Right kidney (tissue), 1 donor: Measurements from ENCODE around the gene LRRC4C.
"Not testable (repeated sequence)": the region's sequence is repeated elsewhere in the genome, so short reads cannot be mapped to it uniquely, and the experiment has no call there.

ENCODE experiments used
- DNase-seq: peaks from one replicate; pipeline ENCODE4 v3.0.0-alpha.2; 2016

The LRRC4C gene

DNA sequence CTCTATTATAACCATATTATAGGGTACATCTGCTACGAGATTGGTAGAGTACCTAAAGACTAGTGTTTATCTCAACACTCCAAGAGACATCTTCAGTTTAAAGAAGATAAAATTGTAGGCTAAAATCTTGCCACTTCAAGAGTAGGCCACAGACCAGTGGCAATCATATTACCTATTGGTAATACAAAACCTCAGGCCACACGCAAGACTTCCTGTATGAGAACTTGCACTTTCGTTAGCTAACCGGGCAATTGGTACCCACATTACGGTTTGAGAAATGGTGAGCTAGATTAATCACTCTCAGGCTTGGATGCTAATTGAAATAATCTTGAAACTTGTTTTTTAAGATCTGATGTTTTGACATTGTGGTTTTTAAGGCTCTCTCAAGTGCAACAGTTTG, 772.7 kb downstream of the LRRC4C start:
- DNase-seq, result no peak

DNA sequence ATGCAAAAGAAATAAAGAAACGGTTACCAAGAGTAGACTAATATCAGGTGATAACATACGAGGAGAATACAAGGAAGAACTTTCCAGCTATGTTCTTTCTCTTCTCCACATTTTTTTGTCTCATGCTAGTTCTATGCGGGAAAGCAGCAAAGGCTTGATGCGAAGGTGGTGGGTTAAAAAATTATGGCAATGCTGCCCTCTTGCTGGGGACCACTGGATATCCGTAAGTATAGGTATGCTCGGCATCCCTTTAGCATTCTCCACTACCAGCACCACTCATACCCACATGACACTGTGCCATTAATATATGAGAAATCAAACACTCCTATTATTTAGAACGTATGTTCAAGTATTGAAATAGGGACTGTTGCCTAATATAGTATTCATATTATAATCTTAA, 776.4 kb downstream of the LRRC4C start:
- DNase-seq, result no peak

GRCh38 chr11:40679276-40679675, 780.2 kb downstream of the LRRC4C start:
- no peak for DNase-seq

DNA sequence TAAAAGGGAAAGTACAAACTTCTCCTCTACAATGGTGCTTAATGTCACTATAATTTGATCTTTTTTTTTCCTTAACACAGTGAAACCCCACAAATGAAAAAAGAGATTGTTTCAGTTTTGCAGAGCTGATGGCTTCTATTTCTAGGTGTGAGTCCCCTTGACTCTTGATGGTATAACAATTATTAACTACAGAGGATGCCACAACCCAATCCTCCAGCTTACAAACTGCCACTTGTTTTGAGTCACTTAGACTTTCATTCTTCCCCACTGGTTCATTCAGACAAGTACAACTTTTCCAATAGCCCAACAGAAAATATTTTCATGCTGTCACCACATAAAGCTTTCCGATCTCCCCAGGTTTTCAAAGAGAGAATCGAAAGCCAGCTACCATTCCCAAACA, 812.2 kb downstream of the LRRC4C start:
- DNase-seq, result no peak

DNA sequence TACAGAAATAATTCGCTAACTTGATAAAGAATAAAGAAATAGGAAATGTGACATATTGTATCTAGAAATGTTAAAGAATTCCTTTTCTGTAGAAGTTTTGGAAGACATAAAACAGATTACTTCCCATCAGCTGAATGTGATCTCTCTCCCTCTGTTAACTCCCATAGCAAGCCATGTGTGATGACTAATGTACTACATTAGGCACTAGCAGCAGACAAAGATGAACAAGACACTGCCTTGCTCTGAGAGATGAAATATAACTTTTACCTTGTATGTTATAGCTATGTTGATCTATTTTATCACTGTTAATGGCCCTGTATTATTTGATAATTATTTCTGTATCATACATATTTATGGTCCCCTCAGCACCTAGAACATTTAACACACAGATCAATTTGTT, 817.2 kb downstream of the LRRC4C start:
- no peak for DNase-seq

- no peak for DNase-seq
These were observed 839.8 kb downstream of the LRRC4C start for GRCh38 chr11:40619654-40620053.

DNA sequence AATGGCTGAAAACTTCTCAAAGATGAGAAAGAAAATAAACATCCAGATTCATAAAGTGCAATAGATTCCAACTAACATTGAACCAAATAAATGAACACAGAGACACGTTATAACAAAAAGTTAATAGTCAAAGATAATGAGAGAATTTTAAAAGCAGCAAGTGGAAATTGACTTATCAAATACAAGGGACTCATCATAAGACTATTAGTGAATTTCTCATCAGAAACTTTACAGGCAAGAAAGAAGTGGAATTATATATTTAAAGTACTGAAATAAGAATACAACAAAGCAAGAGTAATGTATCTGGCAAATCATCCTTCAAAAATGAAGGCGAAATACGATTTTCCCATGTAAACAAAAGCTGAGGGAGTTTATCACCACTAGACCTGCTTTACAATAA, 852.7 kb downstream of the LRRC4C start:
- DNase-seq, result no peak

DNA sequence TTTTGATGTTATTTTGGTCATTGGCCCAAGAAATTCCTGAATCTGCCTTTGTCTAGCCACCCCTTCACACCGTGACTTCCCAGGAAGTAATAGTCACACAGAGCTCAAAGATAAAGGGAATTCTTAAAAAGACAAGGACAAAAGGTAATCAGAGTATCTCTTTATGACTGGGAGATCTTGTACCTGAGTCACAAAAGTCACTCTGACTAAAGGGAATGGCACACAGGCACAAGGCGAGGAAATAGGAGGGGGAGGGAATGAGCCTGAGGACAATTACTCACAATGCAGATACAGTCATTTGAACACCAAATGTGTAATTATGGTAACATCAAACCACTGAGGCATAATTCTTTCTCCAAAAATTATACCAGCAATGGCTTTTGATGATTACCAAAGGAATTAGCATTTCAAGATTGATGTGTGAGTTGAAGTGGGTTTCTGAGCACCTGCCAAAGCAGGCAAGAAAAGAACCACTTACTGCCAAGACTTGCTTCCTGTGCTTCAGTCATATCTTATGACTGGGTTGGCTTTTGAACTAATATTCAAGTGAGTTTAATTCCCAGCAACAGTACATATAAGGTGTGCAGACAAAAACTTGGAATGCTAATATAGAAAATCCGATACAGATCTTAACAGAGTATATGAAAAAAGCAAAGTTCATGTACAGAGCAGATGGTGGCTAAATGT, 856.4 kb downstream of the LRRC4C start:
- no peak for DNase-seq

DNA sequence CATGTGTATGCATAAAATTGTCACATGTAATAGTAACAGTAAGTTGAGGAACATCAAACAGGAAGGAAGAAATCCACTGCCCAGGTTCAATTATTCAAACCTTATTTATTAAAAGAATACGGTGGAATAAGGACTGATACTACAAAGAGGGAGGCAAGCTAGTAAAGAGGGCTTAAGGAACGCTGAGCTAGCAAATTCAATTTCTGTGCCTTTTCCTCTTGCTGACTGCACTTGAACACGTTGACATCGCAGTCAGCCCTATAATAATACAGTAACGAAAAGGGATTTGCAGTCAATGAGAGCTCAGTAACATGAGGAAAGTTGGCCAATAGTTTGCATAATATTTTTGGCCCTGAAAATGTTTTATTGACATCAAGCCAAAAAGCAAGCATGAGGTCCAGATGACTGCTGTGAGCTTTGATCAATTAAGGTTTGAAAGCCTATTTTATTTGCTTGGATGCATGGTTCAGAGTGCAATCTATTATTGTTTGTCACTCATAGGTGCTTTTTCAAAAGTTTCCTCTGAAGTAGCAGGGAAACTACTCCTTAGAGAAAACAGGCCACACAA, 861.8 kb downstream of the LRRC4C start:
- DNase-seq, result no peak

GRCh38 chr11:40573254-40573891, 886.1 kb downstream of the LRRC4C start:
- DNase-seq, result no peak

- DNase-seq, result no peak
These were observed 889.4 kb downstream of the LRRC4C start for GRCh38 chr11:40569947-40570531.

- DNase-seq, result no peak
These were observed 892.1 kb downstream of the LRRC4C start for GRCh38 chr11:40567392-40567791.

- no peak for DNase-seq
These were observed 915.3 kb downstream of the LRRC4C start for GRCh38 chr11:40544162-40544561.

DNA sequence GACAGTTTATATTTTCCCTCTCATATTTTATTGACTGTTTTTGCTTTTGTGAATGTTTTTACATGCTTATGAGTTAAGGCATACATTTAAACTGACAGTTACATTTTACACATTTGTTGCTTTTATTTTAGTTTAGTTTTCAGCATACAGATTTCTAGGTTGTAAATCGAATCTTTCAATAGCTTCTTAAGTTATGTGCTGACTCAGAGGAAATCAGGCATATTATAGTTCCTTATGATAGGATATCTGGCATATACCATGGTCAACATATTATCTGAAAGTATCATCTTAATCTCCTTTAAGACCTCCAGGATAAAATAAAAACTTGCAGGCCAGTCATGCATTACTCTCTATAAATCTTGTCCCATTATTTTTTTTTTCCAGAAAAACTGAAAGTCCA, 916.6 kb downstream of the LRRC4C start:
- DNase-seq, result no peak

- no peak for DNase-seq
These were observed 921.7 kb downstream of the LRRC4C start for GRCh38 chr11:40537734-40538133.

- not testable (repeated sequence) for DNase-seq
These were observed 937.4 kb downstream of the LRRC4C start for GRCh38 chr11:40522080-40522479.

- no peak for DNase-seq
These were observed 942.3 kb downstream of the LRRC4C start for GRCh38 chr11:40517122-40517521.

DNA sequence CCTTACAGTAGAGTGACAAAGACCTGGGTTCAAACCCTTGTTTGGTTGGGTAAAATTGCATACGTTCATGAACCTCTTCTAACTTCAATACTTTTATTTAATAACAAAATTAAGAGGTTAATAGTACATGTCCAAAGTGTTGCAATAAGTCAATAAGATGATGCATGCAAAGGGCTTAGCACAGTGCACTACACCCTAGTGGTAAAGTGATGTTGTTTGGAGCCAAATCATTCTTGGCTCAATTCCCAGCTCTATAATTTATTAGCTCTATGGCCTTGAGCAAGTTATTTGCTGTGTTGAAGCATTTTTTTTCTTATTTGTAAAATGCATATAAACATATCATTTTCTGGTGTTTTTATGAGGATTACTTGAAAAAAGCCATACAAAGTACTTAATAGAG, 945.3 kb downstream of the LRRC4C start:
- DNase-seq, result no peak

GRCh38 chr11:40513281-40513680, 946.2 kb downstream of the LRRC4C start:
- no peak for DNase-seq

GRCh38 chr11:40508303-40508702, 951.1 kb downstream of the LRRC4C start:
- DNase-seq, result no peak

DNA sequence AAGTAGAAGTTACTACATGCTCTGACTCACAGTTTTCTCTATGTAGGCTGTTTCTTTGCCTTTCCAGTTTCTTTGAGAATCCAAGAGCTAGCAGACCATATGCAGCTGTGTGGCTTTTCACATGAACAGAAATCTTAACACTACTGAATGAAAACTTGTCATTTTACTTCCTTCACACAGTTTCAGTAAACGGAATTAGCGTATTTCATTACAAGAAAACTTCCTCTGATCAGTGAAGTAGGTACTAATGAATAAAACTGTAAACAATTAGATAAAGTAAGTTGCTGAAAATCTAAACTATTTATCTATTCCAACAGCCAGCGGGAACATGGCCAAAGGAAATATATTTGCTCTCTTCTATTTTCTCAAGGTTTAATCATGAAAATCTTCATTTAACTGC, 953.2 kb downstream of the LRRC4C start:
- no peak for DNase-seq

DNA sequence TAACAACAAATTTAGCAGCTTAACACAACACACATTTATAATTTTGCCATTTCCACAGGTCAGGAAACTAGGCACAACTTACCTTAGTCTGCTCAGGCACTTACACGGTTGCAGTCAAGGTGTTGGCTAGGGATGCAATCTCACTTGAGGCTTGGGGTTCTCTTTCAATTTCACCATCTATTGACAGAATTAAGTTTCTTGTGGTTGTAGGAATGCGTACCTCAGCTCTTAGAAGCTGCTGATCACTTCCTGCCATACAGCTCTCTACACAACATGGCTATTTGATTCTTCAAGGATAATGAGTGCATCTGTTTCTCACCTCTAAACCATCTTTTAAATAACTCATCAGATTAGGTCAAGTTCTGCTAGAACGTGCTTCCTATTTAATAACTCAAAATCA, 968.1 kb downstream of the LRRC4C start:
- DNase-seq, result no peak

DNA sequence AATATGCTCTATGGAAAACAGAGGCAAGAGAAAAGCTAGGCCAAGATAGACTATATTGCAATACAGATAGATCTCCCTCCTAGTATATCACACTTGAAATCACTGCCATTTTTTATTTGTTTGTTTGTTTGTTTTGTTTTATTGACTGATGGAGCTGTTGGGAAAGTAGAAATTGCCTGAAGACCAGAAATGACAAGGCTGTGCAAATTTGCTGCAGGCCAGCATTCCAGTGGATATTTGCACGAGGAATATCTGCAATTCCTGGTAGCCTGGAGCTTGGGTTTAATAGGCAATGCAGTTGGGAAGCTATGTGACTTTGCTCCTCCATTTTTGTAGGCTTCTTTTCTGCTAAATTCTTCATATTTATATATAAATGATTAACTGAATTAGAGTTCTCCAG, 991.7 kb downstream of the LRRC4C start:
- no peak for DNase-seq

- DNase-seq, result no peak
These were observed 1014.1 kb downstream of the LRRC4C start for GRCh38 chr11:40445391-40445790.
